Measurements from ENCODE around the gene SCYL3.
"Not testable (repeated sequence)": the region's sequence is repeated elsewhere in the genome, so short reads cannot be mapped to it uniquely, and the experiment has no call there.

Gene SCYL3

GRCh38 chr1:169872906-169873305 is 20.8 kb downstream of the SCYL3 start:
- in situ Hi-C loops (cut with MboI; ENCODE audit: low sequenced_read_pairs) = no loop called here

DNA sequence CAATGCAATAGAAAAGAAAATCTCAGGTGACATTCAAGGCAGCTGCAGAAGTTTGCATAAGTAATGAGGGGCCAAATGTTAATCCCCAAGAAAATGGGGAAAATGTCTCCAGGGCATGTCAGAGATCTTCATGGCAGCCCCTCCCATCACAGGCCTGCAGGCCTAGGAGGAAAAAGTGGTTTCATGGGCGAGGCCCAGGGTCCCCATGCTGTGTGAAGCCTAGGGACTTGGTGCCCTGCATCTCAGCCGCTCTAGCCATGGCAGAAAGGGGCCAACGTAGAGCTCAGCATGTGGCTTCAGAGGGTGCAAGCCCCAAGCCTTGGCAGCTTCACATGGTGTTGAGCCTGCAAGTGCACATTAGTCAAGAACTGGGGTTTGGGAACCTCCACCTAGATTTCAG is 21.7 kb downstream of the SCYL3 start:
- in situ Hi-C loops (cut with MboI; ENCODE audit: low sequenced_read_pairs) = not testable (repeated sequence)

- in situ Hi-C loops (cut with MboI; ENCODE audit: low sequenced_read_pairs) = no loop called here
Observed at GRCh38 chr1:169869426-169869825, 24.3 kb downstream of the SCYL3 start.

DNA sequence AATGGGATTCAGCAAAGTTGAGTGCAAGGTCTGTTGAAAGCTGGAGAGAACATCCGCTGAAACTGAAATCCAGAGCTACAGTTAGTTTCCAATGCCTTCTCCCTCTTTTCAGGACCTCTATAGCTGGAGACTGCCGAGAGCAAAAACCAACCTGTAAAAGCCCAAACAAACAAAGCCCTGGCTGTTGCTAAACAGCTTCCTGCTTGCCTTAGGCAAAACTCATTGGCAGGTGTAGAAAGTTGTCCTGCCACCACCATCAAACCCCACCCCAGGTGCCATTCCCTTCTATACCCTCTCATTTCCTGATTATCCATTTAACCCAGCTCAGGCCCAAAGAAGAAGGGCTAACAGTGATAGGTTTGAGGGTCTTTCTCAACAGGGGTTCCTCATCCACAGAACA is 24.7 kb downstream of the SCYL3 start:
- in situ Hi-C loops (cut with MboI; ENCODE audit: low sequenced_read_pairs) = no loop called here

GRCh38 chr1:169867012-169867675 is 26.6 kb downstream of the SCYL3 start:
- in situ Hi-C loops (cut with MboI; ENCODE audit: low sequenced_read_pairs) = no loop called here

- in situ Hi-C loops (cut with MboI; ENCODE audit: low sequenced_read_pairs) = no loop called here
Observed at GRCh38 chr1:169866577-169866976, 27.1 kb downstream of the SCYL3 start.

DNA sequence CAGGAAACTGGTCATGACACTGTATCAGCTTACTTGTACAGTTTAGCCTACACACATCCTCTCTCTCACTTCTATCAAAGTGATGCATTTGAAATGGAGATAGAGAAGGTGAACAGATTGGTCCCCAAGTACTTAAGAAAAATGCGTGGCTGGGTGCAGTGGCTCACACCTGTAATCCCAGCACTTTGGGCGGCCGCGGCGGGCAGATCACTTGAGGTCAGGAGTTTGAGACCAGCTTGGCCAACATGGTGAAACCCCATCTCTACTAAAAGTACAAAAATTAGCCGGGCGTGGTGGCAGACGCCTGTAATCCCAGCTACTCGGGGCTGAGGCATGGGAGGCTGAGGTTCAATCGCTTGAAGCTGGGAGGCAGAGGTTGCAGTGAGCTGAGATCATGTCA is 29.2 kb downstream of the SCYL3 start:
- in situ Hi-C loops (cut with MboI; ENCODE audit: low sequenced_read_pairs) = not testable (repeated sequence)

DNA sequence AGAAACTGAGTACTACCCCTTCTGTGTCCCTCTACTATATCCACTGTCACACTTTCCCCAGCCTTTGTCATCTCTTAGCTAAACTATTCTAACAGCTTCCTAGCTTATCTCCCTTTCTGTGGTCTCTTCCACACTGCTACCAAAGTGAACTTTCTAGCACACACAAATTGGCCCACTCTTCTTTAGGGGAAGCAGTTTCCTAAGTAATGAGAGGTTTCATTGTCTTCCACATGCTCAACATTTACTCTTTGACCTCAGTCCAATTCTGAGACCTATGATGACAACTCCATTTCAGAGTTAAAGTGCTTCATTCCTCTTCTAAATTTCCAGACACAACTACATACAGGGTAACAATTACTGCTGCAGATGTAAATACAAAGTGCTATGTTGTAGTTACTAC is 32.9 kb downstream of the SCYL3 start:
- in situ Hi-C loops (cut with MboI; ENCODE audit: low sequenced_read_pairs) = no loop called here

DNA sequence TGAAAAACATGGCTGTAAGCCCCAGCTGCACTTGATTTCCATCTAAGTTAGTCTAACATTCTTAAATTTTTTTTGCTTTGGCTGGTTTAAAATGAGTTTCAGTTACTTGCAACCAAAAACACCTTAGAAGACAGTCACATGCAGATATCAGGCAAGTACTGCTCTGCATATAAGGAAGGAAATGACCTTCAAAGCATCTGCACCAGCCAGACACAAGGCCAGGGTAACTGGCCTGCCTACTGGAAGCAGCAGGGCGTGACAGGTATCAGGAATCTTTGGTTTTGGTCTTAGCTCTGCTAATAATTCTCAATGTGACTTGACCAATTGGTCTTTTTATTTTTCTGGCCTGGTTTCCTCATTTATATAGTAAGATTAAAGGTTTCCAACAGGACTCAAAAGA is 33.5 kb downstream of the SCYL3 start:
- in situ Hi-C loops (cut with MboI; ENCODE audit: low sequenced_read_pairs) = no loop called here

DNA sequence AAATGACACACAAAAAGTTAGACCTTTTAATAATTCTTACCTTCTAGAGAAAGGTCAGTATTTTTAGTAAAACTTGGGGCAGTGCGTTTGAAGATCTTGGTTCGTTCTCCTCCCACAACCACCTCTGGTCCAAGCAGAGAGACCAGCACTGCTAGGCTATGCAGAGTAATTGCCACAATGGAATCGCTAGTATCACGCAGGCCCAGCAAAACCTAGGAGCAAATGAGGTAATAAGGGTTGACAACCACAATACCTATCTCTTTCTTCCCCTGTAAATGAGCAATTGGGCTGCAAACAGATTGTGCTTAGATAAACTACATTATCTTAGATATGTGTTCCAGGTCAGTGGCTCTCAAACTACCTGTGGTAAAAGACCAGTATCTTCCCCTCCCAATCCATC is 34.7 kb downstream of the SCYL3 start:
- in situ Hi-C loops (cut with MboI; ENCODE audit: low sequenced_read_pairs) = no loop called here

DNA sequence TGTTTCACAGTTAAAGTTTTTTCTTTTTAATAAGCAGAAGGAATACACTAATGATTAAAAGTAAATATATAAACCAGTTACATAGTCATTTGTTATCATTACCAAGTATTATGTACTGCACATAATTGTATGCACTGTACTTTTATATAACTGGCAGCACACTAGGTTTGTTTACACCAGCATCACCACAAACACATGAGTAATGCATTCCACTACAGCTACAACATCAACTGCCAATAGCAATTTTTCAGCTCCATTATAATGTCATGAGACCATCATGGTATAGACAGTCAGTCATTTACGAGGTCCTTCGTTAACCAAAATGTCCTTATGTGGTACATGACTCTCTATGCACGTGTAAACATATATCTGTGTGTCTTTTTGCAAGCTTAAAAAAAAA is 35.2 kb downstream of the SCYL3 start:
- in situ Hi-C loops (cut with MboI; ENCODE audit: low sequenced_read_pairs) = no loop called here

DNA sequence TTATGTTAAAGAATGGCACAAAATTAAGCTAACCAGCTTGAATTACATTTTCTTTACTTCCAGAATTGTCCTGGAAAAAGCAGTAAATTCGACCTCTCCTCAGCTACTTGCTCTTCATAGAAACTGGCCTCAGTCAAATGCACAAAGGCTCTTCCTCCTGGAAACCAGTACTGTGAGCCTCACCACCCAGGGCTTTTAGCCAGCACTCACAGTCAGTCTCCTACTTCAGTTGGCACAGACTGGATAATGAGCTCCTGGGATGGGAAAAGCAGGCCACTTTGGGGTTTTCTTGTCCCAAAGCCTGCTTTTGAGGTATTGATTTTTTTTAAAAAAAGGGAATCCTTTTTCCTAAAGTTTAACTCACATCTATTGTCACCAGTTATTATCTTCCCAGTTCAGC is 40.4 kb downstream of the SCYL3 start:
- in situ Hi-C loops (cut with MboI; ENCODE audit: low sequenced_read_pairs) = no loop called here

DNA sequence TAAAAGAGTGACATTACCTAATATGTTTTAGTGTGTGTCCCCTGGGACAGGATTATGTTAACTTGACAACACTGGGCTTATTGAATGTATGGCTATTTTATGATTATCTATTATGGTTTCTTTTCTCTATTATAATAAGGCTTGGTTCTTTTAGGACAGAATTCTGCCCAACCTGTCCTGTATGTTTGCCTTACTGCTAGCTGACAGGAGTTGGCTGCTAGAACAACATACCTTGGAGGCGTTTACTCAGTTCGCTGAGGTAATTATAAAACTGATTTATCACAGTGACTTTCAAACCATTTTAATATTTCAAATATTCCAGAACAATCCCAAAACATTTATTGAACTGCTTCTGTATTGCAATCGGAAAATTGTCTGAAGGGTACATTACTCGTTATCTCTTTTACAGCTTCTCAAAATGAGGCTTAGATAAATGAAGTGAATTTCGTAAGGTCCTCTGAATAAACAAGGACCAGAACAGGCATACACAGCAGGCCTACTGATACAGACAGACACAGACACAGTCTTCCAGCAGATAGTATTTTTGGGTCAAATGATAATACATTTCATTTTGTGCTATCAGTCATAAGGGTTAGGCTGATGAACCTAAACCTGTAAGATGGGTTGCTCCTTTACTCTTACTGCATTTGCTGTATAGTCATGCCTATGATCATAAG is 44.2 kb downstream of the SCYL3 start:
- in situ Hi-C loops (cut with MboI; ENCODE audit: low sequenced_read_pairs) = no loop called here

- in situ Hi-C loops (cut with MboI; ENCODE audit: low sequenced_read_pairs) = no loop called here
Observed at GRCh38 chr1:169848456-169848855, 45.2 kb downstream of the SCYL3 start.

DNA sequence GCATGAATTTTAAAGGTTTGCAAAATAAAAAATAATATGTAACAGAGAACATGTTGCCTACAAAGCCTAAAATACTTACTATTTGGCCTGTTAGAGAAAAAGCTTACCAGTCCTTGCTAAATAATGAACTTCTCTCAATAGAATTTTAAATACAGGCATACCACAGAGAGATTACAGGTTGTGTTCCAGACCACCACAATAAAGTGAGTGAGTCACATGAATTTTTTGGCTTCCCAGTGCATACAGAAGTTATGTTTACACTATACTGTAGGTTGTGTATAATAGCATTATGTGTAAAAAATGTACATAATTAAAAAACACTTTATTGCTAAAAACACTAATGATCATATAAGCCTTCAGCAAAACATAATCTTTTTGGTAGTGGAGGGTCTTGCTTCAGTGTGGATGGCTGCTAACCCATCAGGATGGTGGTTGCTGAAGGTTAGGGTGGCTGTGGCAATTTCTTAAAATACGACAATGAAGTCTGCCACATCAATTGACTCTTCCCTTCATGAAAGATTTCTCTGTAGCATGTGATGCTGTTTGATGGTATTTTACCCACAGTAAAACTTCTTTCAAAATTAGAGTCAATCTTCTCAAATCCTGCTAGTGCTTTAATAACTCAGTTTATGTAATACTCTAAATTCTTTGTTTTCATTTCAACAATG is 48.6 kb downstream of the SCYL3 start:
- in situ Hi-C loops (cut with MboI; ENCODE audit: low sequenced_read_pairs) = no loop called here

DNA sequence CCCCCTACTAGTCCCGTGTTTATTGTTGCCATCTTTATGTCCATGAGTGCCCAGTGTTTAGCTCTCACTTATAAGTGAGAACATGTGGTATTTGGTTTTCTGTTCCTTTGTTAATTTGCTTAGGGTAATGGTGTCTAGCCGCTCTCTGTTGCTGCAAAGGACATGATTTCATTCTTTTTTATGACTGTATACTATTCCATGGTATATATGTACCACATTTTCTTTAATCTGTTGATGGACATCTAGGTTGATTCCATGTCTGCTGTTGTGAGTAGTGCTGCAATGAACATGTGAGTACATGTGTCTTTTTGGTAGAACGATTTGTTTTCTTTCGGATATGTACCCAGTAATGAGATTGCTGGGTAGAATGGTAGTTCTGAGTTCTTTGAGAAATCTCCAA is 54.8 kb downstream of the SCYL3 start:
- in situ Hi-C loops (cut with MboI; ENCODE audit: low sequenced_read_pairs) = no loop called here

- in situ Hi-C loops (cut with MboI; ENCODE audit: low sequenced_read_pairs) = no loop called here
Observed at GRCh38 chr1:169836198-169836597, 57.5 kb downstream of the SCYL3 start.

DNA sequence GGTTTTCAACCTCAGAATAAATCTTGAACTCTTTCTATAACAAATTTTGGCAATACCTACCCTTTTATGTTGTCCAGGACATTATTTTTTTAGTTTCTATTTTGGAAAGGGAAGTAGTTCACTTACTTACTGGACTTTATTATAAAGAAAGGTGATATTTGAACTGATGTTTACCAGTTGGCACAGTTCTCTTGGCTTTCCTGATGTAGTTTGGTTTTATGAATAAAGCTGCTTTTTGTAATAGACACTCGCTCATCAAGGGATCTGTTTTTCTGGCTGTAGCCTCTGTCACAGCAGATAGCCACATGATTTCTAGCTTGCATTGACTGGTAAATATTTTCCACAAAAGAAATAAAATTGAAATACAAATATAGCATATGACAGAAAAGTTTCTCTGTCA is 58.0 kb downstream of the SCYL3 start:
- in situ Hi-C loops (cut with MboI; ENCODE audit: low sequenced_read_pairs) = no loop called here

- in situ Hi-C loops (cut with MboI; ENCODE audit: low sequenced_read_pairs) = no loop called here
Observed at GRCh38 chr1:169834869-169835268, 58.8 kb downstream of the SCYL3 start.

DNA sequence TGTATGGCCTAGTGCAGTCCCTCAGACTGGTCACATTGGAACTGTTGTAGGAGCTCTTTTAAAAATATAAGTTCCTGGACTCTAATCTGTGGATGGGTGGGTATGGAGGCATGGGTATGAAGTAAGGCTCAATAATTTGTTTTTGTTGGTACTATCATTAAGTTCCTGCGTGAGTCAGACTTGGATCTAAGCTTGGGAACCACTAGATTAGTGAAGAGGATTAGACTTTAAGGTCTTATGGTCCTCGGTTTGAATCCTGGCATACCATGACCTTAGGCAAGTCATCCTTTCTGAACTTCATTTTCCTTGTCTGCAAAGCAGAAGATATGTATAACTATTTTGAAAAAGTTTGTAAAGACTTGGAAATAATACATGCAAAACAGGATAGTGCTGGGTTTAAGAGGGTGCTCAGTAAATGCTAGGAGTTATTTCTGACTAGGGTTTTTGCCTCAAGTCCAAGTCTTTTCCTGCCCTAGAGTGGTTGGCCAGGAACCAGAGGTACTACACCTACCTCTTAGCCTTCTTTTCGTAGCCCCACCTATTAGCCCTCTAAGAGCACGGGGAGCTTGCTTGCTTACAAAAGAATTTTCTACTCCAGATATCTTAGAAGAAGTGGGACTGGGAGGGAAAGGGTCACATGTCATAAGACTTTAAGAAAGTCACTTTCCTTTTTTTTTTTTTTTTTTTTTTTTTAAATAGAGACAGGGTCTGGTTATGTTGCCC is 60.4 kb downstream of the SCYL3 start:
- in situ Hi-C loops (cut with MboI; ENCODE audit: low sequenced_read_pairs) = no loop called here

- in situ Hi-C loops (cut with MboI; ENCODE audit: low sequenced_read_pairs) = no loop called here
Observed at GRCh38 chr1:169829671-169830070, 64.0 kb downstream of the SCYL3 start.

- in situ Hi-C loops (cut with MboI; ENCODE audit: low sequenced_read_pairs) = no loop called here
Observed at GRCh38 chr1:169824153-169824552, 69.5 kb downstream of the SCYL3 start.

Data from HL-60/S4 treated with retinoic acid at 250 ng/mL for 4 days and 3 days (cell line).